HG03520 (cell line): ENCODE results near the gene TAS2R16.
A peak's percentile ranks its signal among the peaks of the same experiment; 100 is the strongest.
"Not testable (repeated sequence)": the region's sequence is repeated elsewhere in the genome, so short reads cannot be mapped to it uniquely, and the experiment has no call there.

Source experiments
- ATAC-seq: cut with Tn5 transposase; IDR thresholded peaks from one replicate; pipeline ENCODE4 v1.9.1; 2021; ENCODE audit warnings: mild to moderate bottlenecking, moderate library complexity; ENCODE audit not compliant: unreplicated experiment

TAS2R16 gene

GRCh38 chr7:122974229-122974628, 21.3 kb downstream of the TAS2R16 start:
- no peak for ATAC-seq

DNA sequence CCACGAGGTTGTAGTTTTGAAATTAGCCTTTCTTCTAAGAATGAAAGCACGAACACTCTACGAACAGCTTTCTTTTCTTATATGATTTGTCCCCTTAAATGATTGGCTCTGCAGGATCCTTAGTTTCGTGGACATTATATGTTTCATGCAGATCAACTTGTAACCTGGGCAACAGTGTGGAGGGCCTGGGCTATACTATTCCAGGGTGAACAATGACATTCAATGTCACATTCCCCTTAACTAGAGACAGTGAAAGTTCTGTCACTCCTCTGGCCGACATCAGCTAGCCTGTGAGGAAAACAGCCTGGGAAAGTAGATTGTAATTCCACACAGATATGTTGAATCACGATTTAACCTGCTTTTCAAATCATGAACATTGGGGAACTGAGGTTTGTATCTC, 23.4 kb downstream of the TAS2R16 start:
- peak; percentile 40 for ATAC-seq

DNA sequence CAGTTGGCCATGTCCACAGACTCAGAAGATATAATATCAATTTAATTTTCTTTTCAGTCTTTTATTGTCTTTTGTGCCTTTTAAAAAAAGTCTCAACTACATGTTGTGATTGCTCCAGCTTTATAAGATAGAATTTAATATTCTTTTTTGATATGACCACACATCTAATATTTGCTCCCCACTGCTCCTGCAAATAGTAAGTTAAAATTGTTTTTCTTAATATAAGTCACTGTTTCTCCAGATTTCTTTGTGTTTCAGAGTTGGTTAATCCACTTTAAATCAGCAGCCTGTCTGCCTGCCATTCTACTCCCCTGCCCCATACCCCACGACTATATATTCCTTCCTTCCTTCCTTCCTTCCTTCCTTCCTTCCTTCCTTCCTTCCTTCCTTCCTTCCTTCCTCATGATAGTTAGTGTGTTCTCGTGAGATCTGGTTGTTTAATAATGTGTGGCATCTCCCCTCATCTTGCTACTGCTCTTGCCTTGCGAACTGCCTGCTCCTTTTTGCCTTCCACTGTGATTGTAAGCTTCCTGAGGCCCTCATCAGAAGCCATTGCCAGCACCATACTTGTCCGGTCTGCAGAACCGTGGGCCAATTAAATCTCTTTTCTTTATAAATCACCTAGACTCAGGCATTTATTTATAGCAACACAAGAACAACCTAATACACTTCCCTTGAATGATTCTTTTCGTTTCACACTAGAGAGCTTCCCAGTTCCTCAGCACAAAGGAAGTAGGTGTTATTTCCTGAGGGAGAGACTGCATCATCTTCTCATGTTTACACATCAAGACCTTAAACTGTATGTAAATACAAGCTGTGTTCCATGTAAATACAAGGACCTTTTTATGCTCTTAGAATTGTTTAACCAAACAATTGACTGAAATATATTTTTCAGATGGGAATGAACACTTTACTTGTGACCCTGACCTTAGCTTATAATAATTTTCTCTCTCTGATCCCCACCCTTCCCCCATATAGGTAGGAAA, 24.5 kb downstream of the TAS2R16 start:
- ATAC-seq: no peak

GRCh38 chr7:122968389-122968788, 27.1 kb downstream of the TAS2R16 start:
- ATAC-seq: no peak

- no peak for ATAC-seq
Measured at GRCh38 chr7:122965306-122965705, 30.2 kb downstream of the TAS2R16 start.

- ATAC-seq: not testable (repeated sequence)
Measured at GRCh38 chr7:122953678-122954077, 41.8 kb downstream of the TAS2R16 start.

DNA sequence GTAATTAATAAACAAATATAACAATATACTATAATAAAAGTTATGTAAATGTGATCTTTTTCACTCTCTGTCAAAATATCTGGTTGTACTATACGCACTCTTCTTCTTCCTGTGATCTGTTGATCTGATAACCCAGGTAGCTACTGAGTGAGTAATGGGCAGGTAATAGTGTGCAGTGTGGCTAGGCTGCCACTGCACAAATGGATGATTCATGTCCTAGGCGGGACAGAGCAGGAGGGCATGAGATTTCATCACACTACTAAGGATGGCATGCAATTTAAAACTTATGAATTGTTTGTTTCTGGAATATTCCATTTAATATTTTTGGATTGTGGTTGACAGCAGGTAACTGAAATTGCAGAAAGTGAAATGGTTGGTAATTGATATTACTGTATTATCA, 44.5 kb downstream of the TAS2R16 start:
- no peak for ATAC-seq

GRCh38 chr7:122949186-122949585, 46.3 kb downstream of the TAS2R16 start:
- ATAC-seq: no peak
